Kidney capillary endothelial cell (primary cell): ENCODE data around the gene PIK3R3.

Experiments
- DNase-seq: peaks from one replicate; pipeline ENCODE4 v3.0.0-alpha.2; 2018; ENCODE audit warnings: low spot score

PIK3R3 gene

DNA sequence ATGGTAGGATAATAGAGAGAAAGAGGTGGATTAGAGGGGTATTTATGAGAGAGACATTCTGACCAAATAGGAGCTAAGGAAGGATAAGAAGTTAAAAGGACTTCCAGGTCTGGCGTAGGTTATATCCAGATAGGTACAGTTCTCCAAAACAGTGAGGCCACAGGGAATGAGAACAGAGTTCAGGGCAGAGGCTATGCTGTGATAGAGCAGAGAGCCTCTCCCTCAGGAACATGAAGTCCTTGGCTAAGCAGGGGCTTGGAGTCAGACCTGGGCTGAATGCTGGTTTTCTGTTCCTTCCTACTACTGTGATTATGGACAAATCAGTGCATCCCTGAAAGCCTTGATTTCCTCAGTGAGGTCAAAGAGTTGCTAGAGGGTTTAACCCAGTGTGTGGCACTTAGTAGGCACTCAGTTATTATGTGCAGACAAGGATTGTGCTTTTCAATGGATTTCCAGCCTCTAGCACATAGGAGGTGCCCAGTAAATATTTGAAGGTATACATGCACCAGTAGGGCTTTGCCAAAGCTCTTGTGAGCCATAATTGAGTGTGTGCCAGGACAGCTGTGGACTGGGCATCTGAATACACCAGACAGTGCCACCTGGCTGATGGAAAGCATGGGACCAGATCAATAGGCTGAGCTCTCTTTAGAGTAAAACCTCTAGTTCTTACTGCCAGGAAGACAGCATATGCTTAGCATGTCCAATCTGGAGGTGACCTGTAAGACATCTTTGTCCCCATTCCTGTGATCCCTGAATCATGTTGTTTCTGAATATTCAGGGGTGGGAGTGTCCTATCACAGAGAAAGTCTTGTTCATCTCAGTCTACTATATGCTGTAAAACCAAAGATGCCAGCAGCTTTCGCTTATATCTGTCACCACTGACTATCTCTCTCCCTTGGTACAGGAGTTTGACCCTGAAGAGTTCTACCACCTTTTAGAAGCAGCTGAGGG lies 111.1 kb downstream of the PIK3R3 start:
- no peak for DNase-seq

DNA sequence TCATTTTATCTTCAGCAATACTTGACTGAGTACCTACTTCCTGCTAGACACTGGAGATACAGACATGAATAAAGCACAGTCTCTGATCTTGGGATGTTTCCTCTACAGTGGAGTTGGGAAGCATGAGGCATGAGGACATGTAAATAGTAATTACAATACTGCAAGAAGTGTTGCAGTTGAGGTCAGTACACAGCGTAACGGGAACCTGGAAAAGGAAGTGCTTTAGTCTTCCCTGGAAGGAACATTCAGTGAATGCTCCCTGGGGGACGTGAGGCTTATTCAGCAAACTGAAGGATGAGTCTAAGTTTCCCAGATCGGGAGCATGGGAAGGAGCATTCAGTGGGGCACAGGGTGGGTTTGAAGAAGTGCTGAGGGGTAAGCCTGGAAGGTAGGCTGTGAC lies 112.4 kb downstream of the PIK3R3 start:
- DNase-seq = no peak

DNA sequence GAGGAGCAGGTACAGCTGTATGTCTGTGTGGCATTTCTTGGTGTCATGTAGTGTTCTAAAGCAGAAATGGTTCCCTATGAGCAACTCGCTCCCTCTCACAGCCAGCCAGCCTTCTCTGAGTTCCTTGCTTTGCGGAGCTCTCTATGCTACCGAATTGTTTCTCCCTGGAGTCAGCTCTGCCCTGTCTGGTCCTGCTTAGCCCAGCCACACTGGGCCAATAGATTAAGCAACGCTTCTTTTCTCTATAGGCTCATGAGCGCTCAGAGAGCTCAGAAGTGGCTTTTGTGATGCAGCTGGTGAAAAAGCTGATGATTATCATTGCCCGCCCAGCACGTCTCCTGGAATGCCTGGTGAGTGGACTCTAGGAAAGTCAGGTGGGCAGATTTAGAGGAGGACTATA lies 113.1 kb downstream of the PIK3R3 start:
- DNase-seq = no peak

- DNase-seq = no peak
Measured at GRCh38 chr1:46017876-46018503, 114.4 kb downstream of the PIK3R3 start.

DNA sequence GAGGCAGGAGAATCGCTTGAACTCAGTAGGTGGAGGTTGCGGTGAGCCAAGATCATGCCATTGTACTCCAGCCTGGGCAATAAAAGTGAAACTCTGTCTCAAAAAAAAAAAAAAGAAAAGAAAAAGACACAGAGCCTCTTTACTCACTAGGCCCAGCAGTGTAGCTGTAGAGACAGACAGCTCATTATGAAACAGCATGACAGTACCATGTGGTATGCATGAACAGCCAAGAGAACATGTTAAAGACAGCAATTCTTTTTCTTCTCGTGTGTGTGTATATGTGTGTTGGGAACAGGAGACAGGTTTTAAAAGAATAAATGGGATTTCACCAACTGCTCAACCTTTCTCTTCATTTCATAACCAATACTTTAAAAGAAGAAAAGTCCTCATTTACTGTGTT lies 118.8 kb downstream of the PIK3R3 start:
- no peak for DNase-seq

- DNase-seq = no peak
Measured at GRCh38 chr1:46012236-46012635, 120.2 kb downstream of the PIK3R3 start.

DNA sequence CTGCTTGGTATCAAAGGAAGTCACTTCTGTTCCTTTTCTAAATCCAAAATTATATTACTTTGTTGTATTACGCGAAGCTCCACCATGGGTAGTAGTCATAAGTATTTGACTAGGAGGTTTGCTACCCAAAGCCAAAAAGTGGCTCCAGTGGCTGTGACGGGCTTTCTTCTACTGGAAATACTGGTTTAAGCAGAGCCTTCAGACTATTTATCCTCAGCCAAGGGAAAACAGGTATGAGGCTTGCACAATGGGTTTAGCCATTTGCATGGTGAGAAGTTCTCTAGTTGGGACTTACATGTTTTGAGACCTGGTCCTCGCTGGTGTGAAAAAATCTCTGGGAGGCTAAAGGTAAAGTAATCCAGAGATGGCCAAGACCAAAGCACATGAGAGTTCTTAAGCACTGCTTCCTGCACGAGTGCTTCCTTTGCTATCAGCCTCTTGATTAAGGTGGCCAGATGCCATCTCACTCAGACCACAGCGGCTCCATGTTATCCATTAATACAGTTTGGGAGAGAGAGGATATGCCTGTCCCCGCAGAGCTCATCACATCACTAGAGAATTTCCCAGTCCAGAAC lies 121.2 kb downstream of the PIK3R3 start:
- no peak for DNase-seq

DNA sequence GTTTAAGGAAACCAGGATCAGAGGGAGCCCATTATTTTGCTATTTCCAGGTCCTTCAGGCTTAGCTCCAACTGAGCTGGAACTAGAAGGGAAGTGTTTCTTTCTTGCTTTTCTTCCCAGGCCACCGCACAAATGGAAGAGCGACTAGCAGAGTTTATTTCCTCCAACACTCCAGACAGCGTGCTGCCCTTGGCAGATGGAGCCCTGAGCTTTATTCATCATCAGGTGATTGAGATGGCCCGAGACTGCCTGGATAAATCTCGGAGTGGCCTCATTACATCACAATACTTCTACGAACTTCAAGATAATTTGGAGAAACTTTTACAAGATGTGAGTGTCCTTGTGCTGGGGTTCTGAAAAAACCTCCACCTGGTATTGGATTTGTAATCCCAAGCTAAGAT lies 121.8 kb downstream of the PIK3R3 start:
- DNase-seq = no peak

GRCh38 chr1:46008585-46008984 lies 123.8 kb downstream of the PIK3R3 start:
- DNase-seq = no peak

- DNase-seq = no peak
Measured at GRCh38 chr1:46005594-46005993, 126.8 kb downstream of the PIK3R3 start.

DNA sequence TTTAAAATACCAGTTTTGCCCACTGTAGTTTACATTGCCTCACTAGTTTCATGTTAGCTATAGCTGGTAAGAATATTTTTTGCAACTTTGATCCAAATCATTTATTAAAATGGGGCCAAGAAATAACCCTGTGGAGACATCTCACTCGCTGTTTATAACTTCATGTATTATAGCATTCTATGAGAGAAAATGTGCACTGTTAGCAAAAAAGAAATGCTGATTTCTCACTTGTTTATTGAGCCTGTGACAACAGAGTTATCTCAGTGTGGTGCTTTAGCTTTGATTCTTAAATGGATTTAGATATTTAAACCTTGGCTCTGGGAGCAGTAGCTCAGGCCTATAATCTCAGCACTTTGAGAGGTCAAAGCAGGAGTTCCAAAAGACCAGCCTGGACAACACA lies 127.9 kb downstream of the PIK3R3 start:
- no peak for DNase-seq

GRCh38 chr1:46003315-46003714 lies 129.1 kb downstream of the PIK3R3 start:
- DNase-seq = no peak

DNA sequence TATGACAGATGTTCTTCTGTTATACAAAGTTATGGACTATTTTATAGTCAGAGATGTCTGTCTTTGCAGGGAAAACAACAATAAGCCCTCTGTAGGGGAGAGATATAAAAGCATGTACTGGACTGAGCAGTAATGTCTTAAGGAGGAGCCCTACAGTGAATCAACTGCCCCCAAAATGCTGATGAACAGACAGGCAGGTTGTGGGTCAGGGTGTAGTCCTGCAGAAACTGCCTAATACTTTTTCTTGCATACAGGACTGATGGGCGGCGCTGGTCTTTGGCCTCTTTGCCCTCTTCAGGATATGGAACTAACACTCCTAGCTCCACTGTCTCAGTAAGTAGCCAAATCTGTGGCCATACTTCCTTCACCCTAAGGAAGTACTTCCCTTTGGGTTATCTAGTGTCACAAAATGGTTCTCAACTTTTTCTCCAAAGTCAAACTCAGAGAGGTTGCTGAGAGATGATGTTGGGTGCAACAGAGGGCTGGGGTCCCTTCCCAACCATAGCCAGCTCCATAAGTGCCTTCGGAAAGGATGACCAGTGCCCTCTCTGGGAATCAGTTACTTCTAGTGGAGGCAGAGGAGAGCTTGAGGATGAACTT lies 129.8 kb downstream of the PIK3R3 start:
- no peak for DNase-seq

GRCh38 chr1:46001081-46001785 lies 131.2 kb downstream of the PIK3R3 start:
- no peak for DNase-seq

- DNase-seq = peak; percentile 11
Measured at GRCh38 chr1:45999507-45999906, 132.9 kb downstream of the PIK3R3 start.

DNA sequence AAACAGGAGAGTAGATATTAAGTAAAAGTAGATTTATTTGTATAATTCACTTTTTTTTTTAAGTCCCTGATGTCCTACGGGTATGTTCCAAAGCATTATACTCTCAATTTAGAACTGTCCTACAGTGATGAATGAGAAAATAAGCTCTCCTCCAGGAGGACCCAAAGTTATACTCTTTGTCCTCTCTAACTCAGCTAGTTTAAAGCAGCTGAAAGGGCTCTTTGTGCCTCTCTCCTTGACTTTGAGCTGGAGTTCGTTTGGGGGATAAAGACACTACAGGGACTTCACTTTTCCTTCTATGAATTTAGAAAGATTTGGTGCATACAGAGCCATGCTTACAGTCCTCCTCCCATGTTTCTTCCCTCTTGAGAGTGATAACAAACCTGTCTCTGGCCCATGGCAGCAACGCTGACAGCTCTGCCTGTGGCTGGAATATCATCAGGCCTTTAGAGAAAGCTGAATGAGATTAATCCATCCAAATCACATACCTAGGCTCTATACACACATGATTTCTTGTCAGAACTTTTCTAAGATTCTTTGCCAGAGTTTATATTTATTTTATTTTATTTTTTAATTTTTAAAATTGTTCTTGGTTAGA lies 134.3 kb downstream of the PIK3R3 start:
- DNase-seq = no peak

GRCh38 chr1:45995298-45995697 lies 137.1 kb downstream of the PIK3R3 start:
- no peak for DNase-seq

- DNase-seq = no peak
Measured at GRCh38 chr1:45994423-45994822, 138.0 kb downstream of the PIK3R3 start.
